Fibroblast of pulmonary artery (primary cell): ENCODE measurements around the gene RPS19.

Experiments used
- DNase-seq: peaks from one replicate; pipeline ENCODE4 v3.0.0-alpha.2; 2010; ENCODE audit warnings: low read depth
- H3K4me3 ChIP-seq: replicated peaks from 2 replicates; pipeline ENCODE4 v1.5.1; 2011; ENCODE audit warnings: low read depth, mild to moderate bottlenecking, control low read depth, low read length, moderate library complexity
- TF ChIP-seq, protein P1 (sequence below): IDR thresholded peaks from 2 replicates; pipeline ENCODE4 v1.5.1; 2011; ENCODE audit warnings: mild to moderate bottlenecking, control low read depth, low read length, inconsistent platforms; ENCODE audit errors: missing control alignments

RPS19 gene

GRCh38 chr19:41853768-41854167 is 6.3 kb upstream of the RPS19 start:
- DNase-seq: no peak
- no peak overlapping the region for H3K4me3 ChIP-seq
- TF ChIP-seq, protein P1, sequence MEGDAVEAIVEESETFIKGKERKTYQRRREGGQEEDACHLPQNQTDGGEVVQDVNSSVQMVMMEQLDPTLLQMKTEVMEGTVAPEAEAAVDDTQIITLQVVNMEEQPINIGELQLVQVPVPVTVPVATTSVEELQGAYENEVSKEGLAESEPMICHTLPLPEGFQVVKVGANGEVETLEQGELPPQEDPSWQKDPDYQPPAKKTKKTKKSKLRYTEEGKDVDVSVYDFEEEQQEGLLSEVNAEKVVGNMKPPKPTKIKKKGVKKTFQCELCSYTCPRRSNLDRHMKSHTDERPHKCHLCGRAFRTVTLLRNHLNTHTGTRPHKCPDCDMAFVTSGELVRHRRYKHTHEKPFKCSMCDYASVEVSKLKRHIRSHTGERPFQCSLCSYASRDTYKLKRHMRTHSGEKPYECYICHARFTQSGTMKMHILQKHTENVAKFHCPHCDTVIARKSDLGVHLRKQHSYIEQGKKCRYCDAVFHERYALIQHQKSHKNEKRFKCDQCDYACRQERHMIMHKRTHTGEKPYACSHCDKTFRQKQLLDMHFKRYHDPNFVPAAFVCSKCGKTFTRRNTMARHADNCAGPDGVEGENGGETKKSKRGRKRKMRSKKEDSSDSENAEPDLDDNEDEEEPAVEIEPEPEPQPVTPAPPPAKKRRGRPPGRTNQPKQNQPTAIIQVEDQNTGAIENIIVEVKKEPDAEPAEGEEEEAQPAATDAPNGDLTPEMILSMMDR: no peak

DNA sequence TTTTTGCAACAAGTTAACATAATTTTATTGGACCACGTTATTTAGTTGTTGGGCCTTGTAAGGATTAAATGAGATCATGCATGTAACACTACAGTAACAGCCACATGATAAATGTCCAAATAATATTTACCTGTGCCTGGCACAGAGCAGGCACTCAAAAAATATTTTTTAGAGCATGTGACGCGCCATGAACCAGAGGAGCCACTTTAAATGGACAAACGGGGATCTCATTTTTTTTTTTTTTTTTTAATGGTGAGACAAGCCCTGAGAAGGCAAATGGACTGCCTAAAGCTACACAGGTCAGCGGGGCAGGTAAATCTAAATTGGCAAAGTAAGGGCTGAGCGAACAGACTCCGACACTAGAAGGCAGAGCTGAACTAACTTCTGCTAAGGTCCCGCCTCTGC is 840 bp upstream of the RPS19 start:
- DNase-seq: no peak
- peak overlapping the region; percentile 98 for H3K4me3 ChIP-seq
- TF ChIP-seq, protein P1: no peak

DNA sequence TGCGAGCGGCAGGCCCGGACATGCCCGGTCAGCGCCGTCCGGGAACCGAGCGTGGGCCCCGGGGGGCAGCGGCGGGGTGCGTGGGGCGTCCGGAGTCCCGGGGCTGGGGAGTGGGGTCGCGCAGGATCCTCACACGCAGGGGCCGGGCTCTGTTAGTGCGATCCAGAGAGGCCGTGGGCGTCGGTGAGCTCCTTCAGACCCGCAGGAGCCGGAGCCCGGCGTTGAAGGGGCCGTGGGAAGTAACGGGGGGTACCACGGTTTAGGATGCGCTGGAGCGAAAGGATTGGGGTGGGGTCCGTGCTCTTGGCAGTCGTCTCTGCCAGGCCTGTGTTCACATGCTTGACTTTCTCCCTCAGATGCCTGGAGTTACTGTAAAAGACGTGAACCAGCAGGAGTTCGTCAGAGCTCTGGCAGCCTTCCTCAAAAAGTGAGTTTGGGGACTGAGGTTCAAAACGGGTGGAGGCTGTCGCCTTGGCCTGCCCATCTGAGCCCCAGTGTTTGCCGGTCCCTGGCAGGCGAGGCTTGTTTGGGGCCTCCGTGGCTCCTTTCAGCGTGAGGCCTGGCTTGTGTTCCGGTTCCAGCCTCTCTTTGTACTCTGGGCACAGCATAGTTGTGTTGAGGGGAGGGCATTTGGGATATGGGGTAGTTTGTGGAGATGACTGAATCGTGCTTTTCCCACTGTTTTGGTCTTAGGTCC is 512 bp downstream of the RPS19 start:
- TF ChIP-seq, protein P1: no peak
- no peak for DNase-seq
- peak overlapping the region; percentile 98 for H3K4me3 ChIP-seq

DNA sequence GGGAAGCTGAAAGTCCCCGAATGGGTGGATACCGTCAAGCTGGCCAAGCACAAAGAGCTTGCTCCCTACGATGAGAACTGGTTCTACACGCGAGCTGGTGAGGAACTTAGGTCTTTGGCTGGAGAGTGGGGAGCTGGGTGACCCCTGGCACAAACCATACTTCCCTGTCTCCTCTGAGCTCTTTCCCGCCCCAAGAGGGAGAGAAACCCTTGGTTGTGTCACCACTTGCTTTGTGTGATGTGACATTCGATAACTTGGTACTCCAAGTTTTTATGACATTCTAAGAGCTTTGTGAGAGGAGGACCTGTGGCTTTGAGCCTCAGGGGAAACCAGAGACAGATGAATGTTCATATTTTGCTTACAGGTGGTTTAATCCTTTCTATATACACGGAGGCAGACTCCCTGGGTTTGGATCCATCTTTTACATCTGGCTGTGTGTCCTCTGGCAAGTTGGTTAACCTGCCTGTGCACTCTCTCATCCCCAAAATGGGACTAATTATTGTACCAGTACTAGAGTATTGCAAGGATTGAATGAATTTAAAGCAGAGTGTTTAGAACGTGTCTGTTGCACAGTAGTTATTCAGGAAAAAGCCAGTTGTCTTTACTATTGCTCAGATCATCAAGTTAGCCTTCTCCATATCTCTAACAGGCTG is 1.2 kb downstream of the RPS19 start:
- TF ChIP-seq, protein P1: no peak
- no peak for DNase-seq
- peak overlapping the region; percentile 98 for H3K4me3 ChIP-seq

DNA sequence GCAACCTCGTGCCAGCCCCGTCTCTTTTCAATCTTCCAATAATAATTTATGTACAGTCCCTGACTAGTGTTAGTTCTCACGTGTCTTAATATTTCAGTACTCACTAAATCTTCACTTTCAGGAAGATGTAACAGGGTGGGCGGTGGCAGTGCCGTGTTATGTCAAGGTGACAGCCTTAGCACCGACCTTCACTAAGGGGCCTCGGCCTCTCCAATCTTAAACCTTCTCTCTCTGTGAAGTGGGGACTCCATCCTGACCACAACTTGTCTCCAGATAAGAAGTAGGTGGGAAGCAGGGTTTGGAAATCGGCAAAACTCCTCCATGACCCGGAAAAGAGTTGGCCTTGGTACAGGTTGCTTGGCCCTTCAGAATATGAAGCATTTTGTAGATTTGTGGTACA is 1.8 kb downstream of the RPS19 start:
- peak overlapping the region; percentile 98 for H3K4me3 ChIP-seq
- TF ChIP-seq, protein P1: no peak
- no peak for DNase-seq

DNA sequence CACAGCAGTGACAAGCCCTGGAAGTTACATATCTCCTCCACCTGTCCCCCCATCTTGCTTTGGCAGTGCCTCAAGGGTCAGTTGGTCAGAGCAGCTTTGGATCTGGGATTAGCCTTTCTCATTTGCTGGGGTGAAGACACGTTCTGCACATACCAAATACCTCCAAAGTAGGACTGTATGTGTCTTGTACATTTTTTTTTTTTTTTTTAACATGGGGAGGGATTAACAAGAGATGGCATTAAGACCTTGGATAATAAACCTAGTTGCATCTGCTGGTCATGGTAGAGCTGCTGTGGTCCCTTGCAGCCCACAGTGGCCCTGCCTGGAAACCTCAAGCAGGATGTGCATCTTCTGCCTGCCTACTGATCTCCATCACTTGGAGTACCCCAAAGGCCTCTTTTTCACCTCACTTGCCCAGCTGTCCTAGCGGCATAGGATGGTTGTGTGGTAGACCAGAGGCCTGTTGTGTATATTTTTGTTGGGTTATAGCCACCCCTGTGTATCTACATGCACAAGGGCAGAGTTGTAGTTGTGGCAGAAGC is 2.5 kb downstream of the RPS19 start:
- no peak for DNase-seq
- H3K4me3 ChIP-seq: peak overlapping the region; percentile 98
- TF ChIP-seq, protein P1: no peak
